GM12891 (cell line): Measurements from ENCODE around the gene SLC15A4.

Experiments
- POLR2A ChIP-seq: IDR thresholded peaks from 2 replicates; pipeline ENCODE4 v1.6.1; 2011; ENCODE audit warnings: low read depth, low read length, control low read depth
- POLR2AphosphoS5 ChIP-seq: IDR thresholded peaks from 2 replicates; pipeline ENCODE4 v1.6.1; 2011; ENCODE audit warnings: low read depth, low read length, control low read depth

DNA sequence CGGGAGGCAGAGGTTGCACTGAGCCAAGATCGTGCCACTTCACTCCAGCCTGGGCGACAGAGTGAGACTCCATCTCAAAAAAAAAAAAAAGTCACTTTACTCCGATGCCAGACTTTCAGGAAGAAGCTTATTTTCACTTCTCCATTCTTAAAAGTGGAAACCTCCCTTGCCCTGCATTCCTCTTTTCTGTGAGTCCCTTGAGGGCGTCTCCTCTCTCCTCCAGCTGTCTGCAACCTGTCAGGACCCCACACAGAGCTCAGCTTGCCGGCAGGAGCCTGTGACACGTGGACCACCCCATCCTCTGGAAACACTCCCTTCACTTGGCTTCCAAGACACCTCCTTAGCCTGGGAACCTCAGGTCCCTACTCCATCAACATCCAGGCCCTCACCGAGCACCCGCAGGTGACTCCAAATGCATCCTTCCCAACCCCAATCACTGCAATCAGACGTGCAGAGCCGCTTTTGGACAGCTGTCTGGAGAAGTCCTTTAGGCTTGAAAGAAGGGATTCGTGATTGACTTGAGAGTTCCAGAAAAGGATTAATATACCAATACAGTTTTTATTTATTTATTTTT, 34.3 kb downstream of the SLC15A4 start:
- TF ChIP-seq POLR2A = no peak
- no peak for TF ChIP-seq POLR2AphosphoS5
